Gastroesophageal sphincter (tissue), 4 donors: ENCODE measurements around the gene RAD51B. TPM values are rescaled to one million over a fixed set of nuclear protein-coding genes. Genes with fewer than 3 reads are reported as not detected.

Source experiments
- ATAC-seq: fragments of 150-250 bp; one replicate; pipeline ENCODE4 v1.9.1; 2016; ENCODE audit warnings: mild to moderate bottlenecking, moderate library complexity
- H3K27ac ChIP-seq, 4 donors: fragments of 200-600 bp; sonication (generic) in 3 of 4; 1 replicate in 3 of 4; 2 replicates in 1 of 4; pipeline ENCODE4 v1.5.1; 2016 to 2019
- H3K27me3 ChIP-seq: fragments of 200-600 bp; sonication (generic); one replicate; pipeline ENCODE4 v1.5.1; 2019
- H3K36me3 ChIP-seq, 2 donors: fragments of 200-600 bp; sonication (generic); one replicate each; pipeline ENCODE4 v1.5.1; 2019; ENCODE audit warnings: control low read depth in 1 of 2
- H3K4me1 ChIP-seq, 3 donors: fragments of 200-600 bp; sonication (generic); 1 replicate in 2 of 3; 2 replicates in 1 of 3; pipeline ENCODE4 v1.5.1; 2016 to 2019; ENCODE audit warnings: control low read depth in 2 of 3
- H3K4me3 ChIP-seq, 2 donors: fragments of 200-600 bp; sonication (generic); one replicate each; pipeline ENCODE4 v1.5.1; 2019; ENCODE audit warnings: mild to moderate bottlenecking in 1 of 2, moderate library complexity in 1 of 2
- H3K9me3 ChIP-seq, 3 donors: fragments of 200-600 bp; sonication (generic); one replicate each; pipeline ENCODE4 v1.5.1; 2017 to 2019; ENCODE audit warnings: control low read depth in 2 of 3
- CTCF ChIP-seq, 4 experiments: fragments of 200-600 bp in 2 of 4; fragments of 450-650 bp in 2 of 4; sonication (generic) in 1 of 4; IDR thresholded peaks; one replicate each; pipeline ENCODE4 v1.5.1; 2017 to 2019; ENCODE audit warnings: antibody characterized with exemption in 4 of 4, mild to moderate bottlenecking in 2 of 4, moderate library complexity in 2 of 4
- EP300 ChIP-seq: sonication (generic); formaldehyde crosslinking; IDR thresholded peaks from one replicate; pipeline ENCODE4 v1.6.1; 2017; ENCODE audit warnings: antibody characterized with exemption, mild to moderate bottlenecking
- POLR2A ChIP-seq, 2 donors: fragments of 450-650 bp; IDR thresholded peaks; one replicate each; pipeline ENCODE4 v1.6.1; 2017; ENCODE audit warnings: antibody characterized with exemption in 2 of 2, mild to moderate bottlenecking in 2 of 2, moderate library complexity in 1 of 2
- POLR2AphosphoS5 ChIP-seq: sonication (generic); formaldehyde crosslinking; IDR thresholded peaks from one replicate; pipeline ENCODE4 v1.6.1; 2017; ENCODE audit warnings: antibody characterized with exemption
- WGBS, 2 donors: methylation state at CpG; one replicate each; pipeline ENCODE4 v1.1.5; 2018; ENCODE audit warnings: low coverage in 1 of 2; 5-methylcytosine and 5-hydroxymethylcytosine counted together
- total RNA-seq, 4 donors: library from RNA; depleted of rRNA; stranded (reverse); fragments of >200 nt; gene quantifications; one replicate each; pipeline ENCODE4 v1.1.0, GENCODE V29; 2016

Gene RAD51B
- total RNA-seq, 4 donors from 2014 or later, result 5.1 to 7.0 (median 6.0) TPM

GRCh38 chr14:68739701-68740100 lies 920.1 kb downstream of the RAD51B start:
- H3K4me3 ChIP-seq, result no peak overlapping the region
- H3K27ac ChIP-seq, result no peak overlapping the region
- TF ChIP-seq POLR2A (IDR thresholded peaks at IDR 0.05) (no peak), EP300 (no peak), CTCF (IDR thresholded peaks at IDR 0.05) (no peak), POLR2AphosphoS5 (no peak)
- WGBS, 2 donors, result 94 to 100% methylated on average over 3 to 5 of the region's 7 CpGs
- no peaks in the 10 kb centered on the region for H3K9me3 ChIP-seq
- no peak for ATAC-seq
- H3K27me3 ChIP-seq, result no peaks in the 10 kb centered on the region
- H3K4me1 ChIP-seq, result peaks cover 7 to 37% (median 13%) of the 10 kb centered on the region in 3 donors
- H3K36me3 ChIP-seq, result no peaks in the 10 kb centered on the region

- ATAC-seq, result no peak
- Histone ChIP-seq H3K27ac (no peak overlapping the region), H3K36me3 (no peaks in the 10 kb centered on the region), H3K27me3 (no peaks in the 10 kb centered on the region), H3K9me3 (no peaks in the 10 kb centered on the region), H3K4me3 (no peak overlapping the region), H3K4me1 (peaks cover 4 to 24% (median 11%) of the 10 kb centered on the region in 3 donors)
- no peak for TF ChIP-seq EP300
- TF ChIP-seq CTCF (IDR thresholded peaks at IDR 0.05), result no peak
- TF ChIP-seq POLR2AphosphoS5, result no peak
- TF ChIP-seq POLR2A (IDR thresholded peaks at IDR 0.05), result no peak
- WGBS, 2 donors, result 100% methylated on average over 1 to 4 of the region's 4 CpGs
These were observed 921.4 kb downstream of the RAD51B start for GRCh38 chr14:68740788-68741476.

- TF ChIP-seq POLR2AphosphoS5 (no peak), EP300 (no peak), CTCF (IDR thresholded peaks at IDR 0.05) (no peak), POLR2A (IDR thresholded peaks at IDR 0.05) (no peak)
- peaks cover 0 to 19% (median 6%) of the 10 kb centered on the region in 3 donors for H3K4me1 ChIP-seq
- H3K27me3 ChIP-seq, result no peaks in the 10 kb centered on the region
- no peaks in the 10 kb centered on the region for H3K9me3 ChIP-seq
- no peak overlapping the region for H3K27ac ChIP-seq
- no peaks in the 10 kb centered on the region for H3K36me3 ChIP-seq
- ATAC-seq, result no peak
- no peak overlapping the region for H3K4me3 ChIP-seq
These were observed 921.9 kb downstream of the RAD51B start for GRCh38 chr14:68741477-68741791.

- H3K36me3 ChIP-seq, result no peaks in the 10 kb centered on the region
- no peak for ATAC-seq
These were observed 922.4 kb downstream of the RAD51B start for GRCh38 chr14:68741839-68742470.

More at GRCh38 chr14:68741839-68742470, 922.4 kb downstream of the RAD51B start:
- Histone ChIP-seq H3K9me3 (no peaks in the 10 kb centered on the region), H3K27ac (no peak overlapping the region), H3K4me3 (no peak overlapping the region), H3K27me3 (no peaks in the 10 kb centered on the region), H3K4me1 (peaks cover 0 to 14% (median 1%) of the 10 kb centered on the region in 3 donors)
- TF ChIP-seq CTCF (IDR thresholded peaks at IDR 0.05) (no peak), POLR2AphosphoS5 (no peak), EP300 (no peak), POLR2A (IDR thresholded peaks at IDR 0.05) (no peak)
- 90% methylated on average over 5 of the region's 6 CpGs; no CpG with 5 or more reads in 1 of the 2 donors for WGBS, 2 donors
